GM12873 (cell line): ENCODE results near the gene RND3.

Source experiments
- TF ChIP-seq, protein P1 (sequence below): IDR thresholded peaks from 2 replicates; pipeline ENCODE4 v1.5.1; 2012; ENCODE audit warnings: low read depth, mild to moderate bottlenecking, moderate library complexity, low read length, control low read depth; ENCODE audit not compliant: insufficient read depth; ENCODE audit errors: missing control alignments

The RND3 gene

DNA sequence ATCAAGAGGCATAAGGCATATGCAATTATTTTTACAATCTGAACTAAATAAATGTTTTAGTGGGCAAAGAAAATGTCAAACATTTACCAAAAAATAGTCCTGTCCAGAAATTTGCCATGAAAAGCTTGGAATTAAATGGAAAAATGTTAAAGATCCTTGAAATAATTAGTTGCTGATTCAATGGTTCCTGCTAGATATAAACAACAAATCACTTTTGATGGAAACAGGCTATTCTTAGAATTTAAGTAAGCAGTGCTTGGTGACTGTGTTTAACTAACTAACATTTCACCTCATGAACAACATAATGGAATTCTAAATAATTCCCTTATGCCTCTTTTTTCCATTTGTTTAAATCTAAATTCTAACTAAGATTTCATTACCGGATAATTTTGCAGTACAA lies 3.9 kb downstream of the RND3 start:
- TF ChIP-seq, protein P1, sequence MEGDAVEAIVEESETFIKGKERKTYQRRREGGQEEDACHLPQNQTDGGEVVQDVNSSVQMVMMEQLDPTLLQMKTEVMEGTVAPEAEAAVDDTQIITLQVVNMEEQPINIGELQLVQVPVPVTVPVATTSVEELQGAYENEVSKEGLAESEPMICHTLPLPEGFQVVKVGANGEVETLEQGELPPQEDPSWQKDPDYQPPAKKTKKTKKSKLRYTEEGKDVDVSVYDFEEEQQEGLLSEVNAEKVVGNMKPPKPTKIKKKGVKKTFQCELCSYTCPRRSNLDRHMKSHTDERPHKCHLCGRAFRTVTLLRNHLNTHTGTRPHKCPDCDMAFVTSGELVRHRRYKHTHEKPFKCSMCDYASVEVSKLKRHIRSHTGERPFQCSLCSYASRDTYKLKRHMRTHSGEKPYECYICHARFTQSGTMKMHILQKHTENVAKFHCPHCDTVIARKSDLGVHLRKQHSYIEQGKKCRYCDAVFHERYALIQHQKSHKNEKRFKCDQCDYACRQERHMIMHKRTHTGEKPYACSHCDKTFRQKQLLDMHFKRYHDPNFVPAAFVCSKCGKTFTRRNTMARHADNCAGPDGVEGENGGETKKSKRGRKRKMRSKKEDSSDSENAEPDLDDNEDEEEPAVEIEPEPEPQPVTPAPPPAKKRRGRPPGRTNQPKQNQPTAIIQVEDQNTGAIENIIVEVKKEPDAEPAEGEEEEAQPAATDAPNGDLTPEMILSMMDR: no peak

DNA sequence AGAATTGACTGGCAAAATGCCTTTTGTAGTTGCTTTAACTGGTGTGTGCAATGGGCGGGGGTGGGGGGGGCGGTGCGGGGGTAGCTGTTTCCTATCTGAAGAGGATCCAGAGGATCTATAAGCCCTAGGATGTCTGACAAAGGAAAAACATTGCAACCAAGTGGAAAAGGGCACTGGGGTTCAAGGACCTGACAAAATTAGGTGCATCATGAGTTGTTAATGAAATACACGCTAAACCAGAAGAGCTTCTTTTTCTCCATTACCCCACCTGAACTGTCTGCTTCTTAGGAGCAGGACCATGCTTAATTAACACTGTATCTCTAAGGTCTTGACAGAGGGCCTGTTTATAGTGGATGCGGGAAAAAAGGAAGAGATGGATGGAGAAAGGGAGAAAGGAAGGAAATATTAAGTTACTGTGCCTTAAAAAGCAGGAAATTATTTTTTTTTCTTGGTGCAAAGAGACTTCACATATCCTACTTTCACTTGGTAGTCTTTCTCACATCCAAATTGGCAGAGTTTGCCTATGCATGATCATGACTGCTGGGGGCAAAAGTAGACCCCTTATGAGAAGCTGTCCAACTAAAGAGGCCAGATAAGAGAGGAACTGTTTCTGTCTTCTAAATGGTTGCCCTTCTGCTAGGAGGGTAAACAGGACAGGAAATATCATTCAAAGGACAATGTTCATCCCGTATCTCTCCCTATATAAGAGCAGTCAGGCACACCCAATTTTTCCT lies 4.6 kb downstream of the RND3 start:
- TF ChIP-seq, protein P1: no peak

DNA sequence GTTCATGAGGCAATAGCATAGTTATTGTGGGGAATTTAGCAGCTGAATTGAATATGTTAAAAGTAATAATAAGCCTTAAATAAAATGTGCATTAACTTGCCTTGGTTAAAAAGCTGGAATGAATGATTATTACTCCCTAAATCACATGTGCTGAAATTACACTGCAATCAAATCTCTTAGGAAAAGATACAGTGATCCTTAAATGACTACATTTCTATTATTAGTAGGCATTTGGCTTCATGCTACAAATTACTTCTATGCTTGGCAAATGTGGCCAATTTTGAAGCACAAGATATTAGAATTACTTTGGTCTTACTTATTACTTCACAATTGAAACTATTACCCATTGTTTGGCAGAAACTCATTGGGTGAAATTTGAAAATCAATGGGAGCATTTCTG lies 5.4 kb downstream of the RND3 start:
- TF ChIP-seq, protein P1: no peak

DNA sequence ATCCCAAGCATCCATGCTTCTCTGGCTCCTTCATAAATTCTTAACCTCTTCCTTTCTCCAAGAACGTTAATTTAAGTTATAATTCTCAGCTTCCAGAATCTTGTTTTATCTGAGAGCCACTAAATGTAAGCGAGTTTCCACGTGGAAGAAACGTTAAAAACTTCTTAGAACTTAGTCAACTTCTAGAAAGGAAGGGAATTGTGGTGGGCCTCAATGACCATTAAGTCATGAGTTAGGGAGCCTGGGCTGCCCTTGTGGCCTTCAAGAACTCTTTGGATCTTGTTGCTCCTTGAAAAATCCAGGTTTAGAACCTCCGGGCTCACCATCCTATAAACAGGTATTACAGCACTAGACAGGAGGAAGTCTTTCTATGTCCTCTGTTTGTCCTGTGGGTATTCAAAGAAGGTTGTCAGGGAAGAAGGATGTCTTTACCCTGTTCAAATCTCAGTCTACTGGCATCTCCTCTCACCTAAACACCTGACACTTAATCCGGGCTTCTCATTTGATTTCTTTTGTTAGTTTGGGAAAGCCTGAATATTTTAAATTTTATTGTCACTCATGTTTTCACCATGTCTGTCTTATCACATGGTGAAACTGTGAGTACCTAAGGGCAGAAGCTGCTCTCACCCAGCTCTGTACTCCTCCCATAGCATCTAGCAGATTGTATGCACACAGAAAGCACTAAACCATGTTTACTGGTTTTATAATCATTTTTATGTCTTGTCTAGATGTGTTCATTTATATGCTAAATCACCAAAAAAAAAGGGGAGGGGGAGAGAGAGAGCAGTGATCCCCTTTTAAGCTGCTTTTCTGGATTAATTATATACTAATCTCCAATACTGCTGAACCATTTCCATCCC lies 6.3 kb downstream of the RND3 start:
- TF ChIP-seq, protein P1: no peak

DNA sequence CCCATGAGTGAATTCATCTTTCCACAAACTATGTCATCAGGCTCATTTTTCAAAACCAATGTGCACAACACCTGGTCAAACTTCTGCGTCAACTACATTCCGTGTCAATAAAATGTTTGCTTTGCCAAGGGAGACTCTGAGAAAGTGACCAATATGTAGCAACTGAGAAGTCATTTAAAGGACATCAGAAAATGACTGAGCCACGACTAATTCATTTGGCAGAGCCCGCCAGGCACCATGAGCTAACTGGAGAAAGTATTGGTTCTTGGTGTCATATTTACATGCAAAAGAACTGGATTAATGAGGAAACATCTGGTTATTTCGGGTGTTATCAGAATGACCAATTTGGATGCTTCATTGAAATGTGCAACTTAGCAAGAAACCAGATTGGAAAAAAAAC lies 7.2 kb downstream of the RND3 start:
- TF ChIP-seq, protein P1: no peak

DNA sequence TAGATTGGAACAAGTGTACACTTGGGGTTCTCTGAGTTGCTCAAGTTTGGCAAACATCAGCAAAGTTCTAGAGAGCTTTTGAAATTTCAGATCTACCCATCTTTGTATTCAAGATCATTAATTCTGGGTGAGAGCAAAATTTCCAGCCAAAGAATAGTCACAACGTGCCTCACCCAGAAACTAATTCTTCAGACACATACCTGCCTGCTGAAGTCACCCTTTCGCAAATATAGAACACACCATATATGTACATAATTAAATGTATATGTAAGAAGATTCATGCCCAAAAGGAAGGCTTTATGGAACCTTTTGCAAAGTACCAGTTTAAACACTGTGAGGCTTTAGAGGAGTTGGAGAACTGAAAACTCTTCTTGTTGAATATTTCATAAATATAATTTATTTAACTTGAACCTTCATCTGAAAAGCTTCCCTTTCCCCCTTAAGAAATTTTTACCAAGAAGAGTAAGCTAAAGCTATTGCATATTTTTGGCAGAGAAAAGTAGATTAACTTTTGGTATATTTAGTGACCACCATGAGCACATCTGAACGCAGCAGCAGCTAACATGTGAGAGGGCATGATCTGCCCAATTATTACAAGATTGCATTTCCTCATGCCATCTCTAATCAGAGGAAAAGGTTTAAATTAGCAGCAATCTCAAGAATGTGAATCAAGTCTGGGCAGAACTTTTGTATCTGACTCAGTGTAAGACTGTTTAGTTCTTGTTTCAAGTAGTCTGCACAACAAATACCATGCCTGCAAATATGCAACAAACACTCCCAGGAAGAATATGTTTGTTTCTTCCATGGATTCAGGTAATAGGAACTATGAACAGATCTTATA lies 8.2 kb downstream of the RND3 start:
- TF ChIP-seq, protein P1: no peak
